Measurements from ENCODE around the gene SUPT4H1.

Gene SUPT4H1

GRCh38 chr17:58370309-58370708 lies 18.3 kb upstream of the SUPT4H1 start:
- no peak for DNase-seq (ENCODE audit: low read depth, low spot score)
- no peaks in the 10 kb centered on the region for H3K9me3 ChIP-seq (ENCODE audit: low read depth, low read length)
- H3K36me3 ChIP-seq (ENCODE audit: insufficient read depth, low read length): no peaks in the 10 kb centered on the region
- H3K4me3 ChIP-seq: no peak overlapping the region
- TF ChIP-seq FOXP2 (optimal IDR thresholded peaks at IDR 0.05; ENCODE audit: control extremely low read depth, extremely low read length, insufficient read depth) (no peak), EZH2 (IDR thresholded peaks at IDR 0.05) (no peak), POLR2AphosphoS5 (IDR thresholded peaks at IDR 0.05; ENCODE audit: borderline replicate concordance, low read depth, low read length) (no peak)
- no peak overlapping the region for H3K27ac ChIP-seq
- H3K9ac ChIP-seq (ENCODE audit: insufficient read length): no peak overlapping the region

GRCh38 chr17:58369214-58370031 lies 17.4 kb upstream of the SUPT4H1 start:
- Histone ChIP-seq H3K36me3 (ENCODE audit: insufficient read depth, low read length) (no peaks in the 10 kb centered on the region), H3K9me3 (ENCODE audit: low read depth, low read length) (no peaks in the 10 kb centered on the region), H3K9ac (ENCODE audit: insufficient read length) (no peak overlapping the region), H3K4me3 (no peak overlapping the region), H3K27ac (no peak overlapping the region)
- no peak for DNase-seq (ENCODE audit: low read depth, low spot score)
- TF ChIP-seq FOXP2 (optimal IDR thresholded peaks at IDR 0.05; ENCODE audit: control extremely low read depth, extremely low read length, insufficient read depth) (no peak), POLR2AphosphoS5 (IDR thresholded peaks at IDR 0.05; ENCODE audit: borderline replicate concordance, low read depth, low read length) (no peak), EZH2 (IDR thresholded peaks at IDR 0.05) (no peak)

- Histone ChIP-seq H3K36me3 (ENCODE audit: insufficient read depth, low read length) (no peaks in the 10 kb centered on the region), H3K9me3 (ENCODE audit: low read depth, low read length) (no peaks in the 10 kb centered on the region), H3K9ac (ENCODE audit: insufficient read length) (no peak overlapping the region), H3K4me3 (no peak overlapping the region), H3K27ac (no peak overlapping the region)
- TF ChIP-seq EZH2 (IDR thresholded peaks at IDR 0.05): no peak
- TF ChIP-seq POLR2AphosphoS5 (IDR thresholded peaks at IDR 0.05; ENCODE audit: borderline replicate concordance, low read depth, low read length): no peak
- DNase-seq (ENCODE audit: low read depth, low spot score): no peak
These were observed 16.8 kb upstream of the SUPT4H1 start for GRCh38 chr17:58368860-58369213.

- DNase-seq (ENCODE audit: low read depth, low spot score): no peak
- Histone ChIP-seq H3K36me3 (ENCODE audit: insufficient read depth, low read length) (no peaks in the 10 kb centered on the region), H3K27ac (no peak overlapping the region), H3K9ac (ENCODE audit: insufficient read length) (no peak overlapping the region), H3K9me3 (ENCODE audit: low read depth, low read length) (no peaks in the 10 kb centered on the region), H3K4me3 (no peak overlapping the region)
- TF ChIP-seq POLR2AphosphoS5 (IDR thresholded peaks at IDR 0.05; ENCODE audit: borderline replicate concordance, low read depth, low read length) (no peak), FOXP2 (optimal IDR thresholded peaks at IDR 0.05; ENCODE audit: control extremely low read depth, extremely low read length, insufficient read depth) (no peak), EZH2 (IDR thresholded peaks at IDR 0.05) (no peak)
These were observed 15.5 kb upstream of the SUPT4H1 start for GRCh38 chr17:58367461-58367860.

- no peaks in the 10 kb centered on the region for H3K9me3 ChIP-seq (ENCODE audit: low read depth, low read length)
- no peak overlapping the region for H3K27ac ChIP-seq
- H3K9ac ChIP-seq (ENCODE audit: insufficient read length): no peak overlapping the region
- no peaks in the 10 kb centered on the region for H3K36me3 ChIP-seq (ENCODE audit: insufficient read depth, low read length)
- no peak for DNase-seq (ENCODE audit: low read depth, low spot score)
- H3K4me3 ChIP-seq: no peak overlapping the region
- TF ChIP-seq EZH2 (IDR thresholded peaks at IDR 0.05) (no peak), POLR2AphosphoS5 (IDR thresholded peaks at IDR 0.05; ENCODE audit: borderline replicate concordance, low read depth, low read length) (no peak), FOXP2 (optimal IDR thresholded peaks at IDR 0.05; ENCODE audit: control extremely low read depth, extremely low read length, insufficient read depth) (no peak)
These were observed 14.1 kb upstream of the SUPT4H1 start for GRCh38 chr17:58365980-58366595.

GRCh38 chr17:58365185-58365979 lies 13.4 kb upstream of the SUPT4H1 start:
- Histone ChIP-seq H3K36me3 (ENCODE audit: insufficient read depth, low read length) (no peaks in the 10 kb centered on the region), H3K27ac (no peak overlapping the region), H3K9me3 (ENCODE audit: low read depth, low read length) (no peaks in the 10 kb centered on the region), H3K4me3 (no peak overlapping the region), H3K9ac (ENCODE audit: insufficient read length) (no peak overlapping the region)
- no peak for TF ChIP-seq POLR2AphosphoS5 (IDR thresholded peaks at IDR 0.05; ENCODE audit: borderline replicate concordance, low read depth, low read length)
- TF ChIP-seq FOXP2 (optimal IDR thresholded peaks at IDR 0.05; ENCODE audit: control extremely low read depth, extremely low read length, insufficient read depth): no peak
- TF ChIP-seq EZH2 (IDR thresholded peaks at IDR 0.05): no peak
- DNase-seq (ENCODE audit: low read depth, low spot score): no peak

GRCh38 chr17:58364270-58364942 lies 12.4 kb upstream of the SUPT4H1 start:
- no peak overlapping the region for H3K4me3 ChIP-seq
- DNase-seq (ENCODE audit: low read depth, low spot score): no peak
- H3K36me3 ChIP-seq (ENCODE audit: insufficient read depth, low read length): no peaks in the 10 kb centered on the region
- H3K27ac ChIP-seq: no peak overlapping the region
- no peaks in the 10 kb centered on the region for H3K9me3 ChIP-seq (ENCODE audit: low read depth, low read length)
- no peak overlapping the region for H3K9ac ChIP-seq (ENCODE audit: insufficient read length)
- TF ChIP-seq FOXP2 (optimal IDR thresholded peaks at IDR 0.05; ENCODE audit: control extremely low read depth, extremely low read length, insufficient read depth) (no peak), POLR2AphosphoS5 (IDR thresholded peaks at IDR 0.05; ENCODE audit: borderline replicate concordance, low read depth, low read length) (no peak), EZH2 (IDR thresholded peaks at IDR 0.05) (no peak)
